ENCODE measurements around the gene HCRTR1.

GRCh38 chr1:31642897-31643296 is 25.4 kb downstream of the HCRTR1 start:
- TF ChIP-seq CTCF (IDR thresholded peaks at IDR 0.05) (no peak), POLR2A (IDR thresholded peaks at IDR 0.05) (no peak)

All from body of pancreas (tissue), 4 donors.